SU-DHL-6 (cell line): ENCODE data around the gene SRD5A1.

Experiments used
- H2AFZ ChIP-seq: fragments of 200-600 bp; sonication (generic); 2 replicates; pipeline ENCODE4 v1.6.1; 2014; ENCODE audit warnings: low read depth, mild to moderate bottlenecking, moderate library complexity, mixed read lengths, antibody characterized with exemption, low read length; ENCODE audit not compliant: severe bottlenecking
- H3F3A ChIP-seq: fragments of 200-600 bp; shearing (Covaris generic); 2 replicates; pipeline ENCODE4 v1.6.0; 2016; ENCODE audit warnings: antibody characterized with exemption, mild to moderate bottlenecking; ENCODE audit not compliant: insufficient read depth
- H3K27ac ChIP-seq: fragments of 200-600 bp; sonication (generic); 2 replicates; pipeline ENCODE4 v1.5.1; 2016; ENCODE audit warnings: low read depth, mild to moderate bottlenecking, low read length, moderate library complexity, mixed read lengths
- H3K27me3 ChIP-seq: fragments of 200-600 bp; sonication (generic), shearing (Covaris generic); 2 replicates; pipeline ENCODE4 v1.6.0; 2014; ENCODE audit warnings: mild to moderate bottlenecking, low read length
- H3K36me3 ChIP-seq: fragments of 200-600 bp; sonication (generic); 2 replicates; pipeline ENCODE4 v1.6.1; 2014; ENCODE audit warnings: mild to moderate bottlenecking, low read length, mixed read lengths
- H3K4me2 ChIP-seq: fragments of 300-600, 200-600 bp; shearing (Covaris generic), sonication (generic); 2 replicates; pipeline ENCODE4 v1.6.0; 2014; ENCODE audit warnings: low read length, low read depth, mild to moderate bottlenecking; ENCODE audit not compliant: poor library complexity, severe bottlenecking
- H3K4me3 ChIP-seq: fragments of 200-600 bp; sonication (generic); 2 replicates; pipeline ENCODE4 v1.5.1; 2014; ENCODE audit warnings: antibody characterized with exemption, low read length, mild to moderate bottlenecking, mixed read lengths; ENCODE audit not compliant: insufficient read depth, poor library complexity, severe bottlenecking
- H3K79me2 ChIP-seq: fragments of 200-600 bp; sonication (generic); 2 replicates; pipeline ENCODE4 v1.6.1; 2014; ENCODE audit warnings: mild to moderate bottlenecking, low read length, moderate library complexity; ENCODE audit not compliant: insufficient read depth
- H3K9ac ChIP-seq: fragments of 200-600 bp; sonication (generic); 2 replicates; pipeline ENCODE4 v1.7.0; 2014; ENCODE audit warnings: mild to moderate bottlenecking, low read length
- H3K9me2 ChIP-seq: fragments of 200-600 bp; sonication (generic); replicated peaks from 2 replicates; pipeline ENCODE4 v1.6.1; 2014; ENCODE audit warnings: low read length; ENCODE audit not compliant: insufficient read depth
- H3K9me3 ChIP-seq: fragments of 200-600 bp; sonication (generic); 2 replicates; pipeline ENCODE4 v1.6.1; 2014; ENCODE audit warnings: low read length, mixed read lengths; ENCODE audit not compliant: insufficient read depth
- H4K20me1 ChIP-seq: fragments of 200-600 bp; sonication (generic); 2 replicates; pipeline ENCODE4 v1.6.1; 2014; ENCODE audit warnings: low read depth, mild to moderate bottlenecking, antibody characterized with exemption, low read length, moderate library complexity, mixed read lengths
- CTCF ChIP-seq: fragments of 200-600 bp; sonication (generic); IDR thresholded peaks from one replicate; pipeline ENCODE4 v1.5.1; 2017; ENCODE audit warnings: antibody characterized with exemption, mild to moderate bottlenecking, low read length, moderate library complexity; ENCODE audit not compliant: insufficient read depth, poor library complexity, severe bottlenecking
- EZH2phosphoT487 ChIP-seq: fragments of 200-600 bp; sonication (generic), shearing (Covaris generic); conservative IDR thresholded peaks from 2 replicates; pipeline ENCODE4 v1.6.1; 2018; ENCODE audit warnings: mild to moderate bottlenecking, antibody characterized with exemption, low read length, moderate library complexity, mixed read lengths

SRD5A1 gene, protein sequence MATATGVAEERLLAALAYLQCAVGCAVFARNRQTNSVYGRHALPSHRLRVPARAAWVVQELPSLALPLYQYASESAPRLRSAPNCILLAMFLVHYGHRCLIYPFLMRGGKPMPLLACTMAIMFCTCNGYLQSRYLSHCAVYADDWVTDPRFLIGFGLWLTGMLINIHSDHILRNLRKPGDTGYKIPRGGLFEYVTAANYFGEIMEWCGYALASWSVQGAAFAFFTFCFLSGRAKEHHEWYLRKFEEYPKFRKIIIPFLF

GRCh38 chr5:6632888-6633468 is at the start of gene SRD5A1, which contains the start of gene NSUN2:
TSS of gene SRD5A1 (plus strand) at chr5:6633440. CDS start at chr5:6633577, 137 bp downstream.
TSS of gene NSUN2 (minus strand) at chr5:6633044. CDS start at chr5:6632979, 65 bp downstream.
- peak within 1 kb of the TSS; percentile 95 for H3K9ac ChIP-seq
- H3F3A ChIP-seq, result no peaks in the 10 kb centered on the region
- no peaks in the 10 kb centered on the region for H3K9me3 ChIP-seq
- TF ChIP-seq EZH2phosphoT487 (no peak), CTCF (no peak)
- peaks cover 10% of the 10 kb centered on the region; the same call in 1 of the 2 replicates for H4K20me1 ChIP-seq
- H3K27ac ChIP-seq, result peak within 1 kb of the TSS; percentile 74
- H3K36me3 ChIP-seq, result peaks cover 16% of the 10 kb centered on the region; the same call in 1 of the 2 replicates
- peak within 1 kb of the TSS; percentile 89 for H3K4me2 ChIP-seq
- H3K4me3 ChIP-seq, result peak within 1 kb of the TSS; percentile 86
- no peaks in the 10 kb centered on the region for H3K9me2 ChIP-seq
- peak within 1 kb of the TSS; percentile 90 for H2AFZ ChIP-seq
- no peaks in the 10 kb centered on the region for H3K27me3 ChIP-seq
- H3K79me2 ChIP-seq, result peaks cover 55% of the 10 kb centered on the region

DNA sequence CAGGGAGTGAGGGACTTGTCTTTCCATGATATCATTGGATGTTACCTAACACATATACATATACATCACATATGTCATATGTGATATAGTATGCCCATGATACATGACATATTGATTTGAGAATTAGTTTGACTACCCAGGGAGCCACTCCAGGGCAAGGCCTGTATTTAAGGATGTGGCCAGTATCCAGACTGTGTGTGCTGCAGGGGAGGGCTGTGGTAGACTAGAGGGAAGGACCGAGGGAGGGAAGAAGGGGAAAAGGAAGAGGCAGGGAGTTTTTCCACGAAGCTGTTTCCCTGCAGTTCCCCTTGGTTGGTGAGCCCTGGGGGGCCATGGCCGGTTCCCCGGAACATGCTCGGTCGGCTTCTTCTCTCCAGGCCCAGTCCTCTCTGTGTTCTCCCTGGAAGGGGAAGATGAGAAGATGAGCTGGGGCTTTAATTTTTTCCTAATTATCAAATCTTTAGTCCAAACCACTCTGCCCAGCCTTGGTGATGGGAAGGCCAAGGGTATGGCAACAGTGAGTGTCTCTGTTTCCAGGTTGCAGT is 49.1 kb upstream of the SRD5A1 start:
- Histone ChIP-seq H3K36me3 (no peaks in the 10 kb centered on the region), H2AFZ (no peak overlapping the region), H3K4me3 (no peak overlapping the region), H3K9me3 (no peaks in the 10 kb centered on the region), H3K9me2 (no peaks in the 10 kb centered on the region), H3K4me2 (no peak overlapping the region), H4K20me1 (no peaks in the 10 kb centered on the region), H3K27ac (no peak overlapping the region), H3K79me2 (no peaks in the 10 kb centered on the region), H3F3A (no peaks in the 10 kb centered on the region), H3K27me3 (no peaks in the 10 kb centered on the region), H3K9ac (no peak overlapping the region)
- TF ChIP-seq EZH2phosphoT487 (no peak), CTCF (no peak)

GRCh38 chr5:6584727-6585126 is 48.5 kb upstream of the SRD5A1 start:
- Histone ChIP-seq H4K20me1 (no peaks in the 10 kb centered on the region), H3K27me3 (no peaks in the 10 kb centered on the region), H2AFZ (no peak overlapping the region), H3K4me3 (no peak overlapping the region), H3K9me3 (no peaks in the 10 kb centered on the region), H3K36me3 (no peaks in the 10 kb centered on the region), H3K27ac (no peak overlapping the region), H3K79me2 (no peaks in the 10 kb centered on the region), H3K9me2 (no peaks in the 10 kb centered on the region), H3K4me2 (no peak overlapping the region), H3F3A (no peaks in the 10 kb centered on the region), H3K9ac (no peak overlapping the region)
- no peak for TF ChIP-seq EZH2phosphoT487
- TF ChIP-seq CTCF, result no peak
